ENCODE data around the gene OPHN1. TPM values are rescaled to one million over a fixed set of nuclear protein-coding genes. Genes with fewer than 3 reads are reported as not detected.

The OPHN1 gene
- total RNA-seq, 4 donors from 2014 or later, result 3.9 to 20.6 (median 6.7) TPM

DNA sequence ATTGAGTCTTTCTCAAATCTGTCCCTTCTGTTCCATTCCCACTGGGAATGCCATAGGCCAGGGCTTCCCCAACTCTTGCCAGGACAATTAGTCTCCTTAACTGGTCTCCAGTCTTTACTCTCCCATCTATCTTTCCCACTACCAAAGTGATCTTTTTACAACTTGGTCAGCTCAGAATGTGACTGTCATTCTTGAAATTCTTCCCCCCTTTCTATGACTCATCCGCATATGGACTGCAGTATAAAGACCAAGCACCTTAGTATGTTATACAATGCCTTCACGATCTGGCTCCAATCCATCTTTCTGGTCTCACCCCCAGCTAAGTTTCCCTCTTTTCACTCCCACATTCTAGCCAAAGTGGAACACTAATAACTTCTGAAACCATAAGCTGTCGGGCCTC lies 383.8 kb downstream of the OPHN1 start:
- Histone ChIP-seq H3K9me3 (no peaks in the 10 kb centered on the region), H3K4me1 (no peaks in the 10 kb centered on the region), H3K27me3 (no peaks in the 10 kb centered on the region), H3K27ac (no peak overlapping the region), H3K36me3 (no peaks in the 10 kb centered on the region), H3K4me3 (no peak overlapping the region)
- no peak for TF ChIP-seq POLR2A (IDR thresholded peaks at IDR 0.05)
- TF ChIP-seq, protein P1, sequence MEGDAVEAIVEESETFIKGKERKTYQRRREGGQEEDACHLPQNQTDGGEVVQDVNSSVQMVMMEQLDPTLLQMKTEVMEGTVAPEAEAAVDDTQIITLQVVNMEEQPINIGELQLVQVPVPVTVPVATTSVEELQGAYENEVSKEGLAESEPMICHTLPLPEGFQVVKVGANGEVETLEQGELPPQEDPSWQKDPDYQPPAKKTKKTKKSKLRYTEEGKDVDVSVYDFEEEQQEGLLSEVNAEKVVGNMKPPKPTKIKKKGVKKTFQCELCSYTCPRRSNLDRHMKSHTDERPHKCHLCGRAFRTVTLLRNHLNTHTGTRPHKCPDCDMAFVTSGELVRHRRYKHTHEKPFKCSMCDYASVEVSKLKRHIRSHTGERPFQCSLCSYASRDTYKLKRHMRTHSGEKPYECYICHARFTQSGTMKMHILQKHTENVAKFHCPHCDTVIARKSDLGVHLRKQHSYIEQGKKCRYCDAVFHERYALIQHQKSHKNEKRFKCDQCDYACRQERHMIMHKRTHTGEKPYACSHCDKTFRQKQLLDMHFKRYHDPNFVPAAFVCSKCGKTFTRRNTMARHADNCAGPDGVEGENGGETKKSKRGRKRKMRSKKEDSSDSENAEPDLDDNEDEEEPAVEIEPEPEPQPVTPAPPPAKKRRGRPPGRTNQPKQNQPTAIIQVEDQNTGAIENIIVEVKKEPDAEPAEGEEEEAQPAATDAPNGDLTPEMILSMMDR (IDR thresholded peaks at IDR 0.05), result no peak
- DNase-seq, result no peak

DNA sequence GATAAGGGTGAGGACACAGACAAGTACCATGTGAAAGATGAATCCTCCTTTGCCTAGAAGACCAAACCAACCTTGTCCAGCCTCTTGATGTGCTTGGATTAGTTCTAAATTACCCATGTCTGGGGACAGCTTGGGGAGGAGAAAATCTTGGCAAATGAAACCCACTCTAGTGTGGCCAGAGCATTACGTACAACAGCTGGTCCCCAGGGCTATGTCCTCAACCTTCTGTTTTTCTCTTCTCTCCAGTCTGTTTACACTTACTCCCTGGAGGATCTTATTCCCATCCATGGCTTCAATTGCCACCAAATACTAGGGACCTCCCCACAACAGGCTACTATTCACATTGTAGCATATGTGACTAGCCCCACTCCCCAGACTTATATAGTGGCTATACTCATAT lies 384.5 kb downstream of the OPHN1 start:
- Histone ChIP-seq H3K27ac (no peak overlapping the region), H3K27me3 (no peaks in the 10 kb centered on the region), H3K4me1 (no peaks in the 10 kb centered on the region), H3K4me3 (no peak overlapping the region), H3K36me3 (no peaks in the 10 kb centered on the region), H3K9me3 (no peaks in the 10 kb centered on the region)
- DNase-seq, result no peak
- TF ChIP-seq, protein P1 (IDR thresholded peaks at IDR 0.05), result no peak
- TF ChIP-seq POLR2A (IDR thresholded peaks at IDR 0.05), result no peak

DNA sequence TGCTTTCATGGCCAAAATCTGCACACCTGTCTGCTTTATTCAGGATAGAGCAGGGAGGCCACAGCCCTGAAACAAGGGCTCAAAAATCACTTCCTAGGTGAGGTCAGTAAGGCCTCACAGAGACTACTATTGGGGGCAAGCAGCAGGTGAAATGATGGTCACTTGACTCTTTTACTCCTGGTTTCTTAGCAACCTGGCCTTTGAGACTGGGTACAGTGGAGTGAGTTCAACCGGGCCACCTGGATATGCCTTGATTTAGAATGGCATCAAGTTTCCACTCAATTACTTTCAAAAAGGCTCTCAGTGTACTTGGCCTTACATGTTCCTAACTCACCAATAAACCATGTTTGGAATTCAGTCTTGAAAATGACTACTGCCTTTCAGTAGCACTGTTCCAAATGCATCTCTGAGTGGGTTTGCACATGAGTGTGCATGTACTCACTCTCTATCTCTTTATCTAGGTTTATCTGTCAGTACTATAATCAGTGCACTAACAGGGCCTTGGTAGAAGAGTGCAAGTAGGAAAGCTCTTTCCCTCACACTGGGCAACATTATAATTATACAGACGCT lies 388.2 kb downstream of the OPHN1 start:
- no peak for DNase-seq
- TF ChIP-seq, protein P1 (IDR thresholded peaks at IDR 0.05), result no peak
- no peak for TF ChIP-seq POLR2A (IDR thresholded peaks at IDR 0.05)

DNA sequence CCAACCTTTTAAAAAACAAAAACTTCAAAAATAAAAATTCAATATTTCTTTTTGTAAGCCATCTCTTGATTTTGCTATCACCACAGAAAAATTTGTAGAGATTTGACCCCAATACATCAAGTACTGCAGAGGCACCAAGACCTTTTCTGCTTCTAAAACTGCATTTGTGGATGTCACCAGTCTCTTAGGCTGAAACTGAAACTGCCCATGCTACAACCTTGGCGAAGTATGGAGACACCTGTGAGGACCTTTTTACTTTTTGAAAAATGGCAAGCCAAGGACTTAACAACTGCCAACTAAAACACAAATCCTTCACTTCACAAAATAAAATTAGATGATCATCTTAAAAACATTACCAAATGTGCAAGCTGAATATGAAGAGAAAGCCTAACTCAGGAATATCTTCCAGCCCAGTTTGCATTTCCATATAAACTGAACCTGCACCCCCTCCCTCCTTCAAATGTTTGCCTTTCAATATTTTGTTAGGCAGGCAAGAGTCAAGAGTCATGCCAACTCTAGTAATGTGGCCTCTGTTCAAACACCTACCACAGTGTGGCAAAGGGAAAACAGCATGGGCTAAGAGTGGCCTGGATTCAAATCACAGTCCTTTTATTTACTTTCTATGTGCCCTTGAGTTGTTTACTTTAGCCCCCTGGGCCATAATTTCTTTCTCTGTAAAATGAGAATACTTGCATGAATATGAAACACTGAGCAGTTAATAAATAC lies 389.4 kb downstream of the OPHN1 start:
- TF ChIP-seq, protein P1 (IDR thresholded peaks at IDR 0.05), result no peak
- no peak for TF ChIP-seq POLR2A (IDR thresholded peaks at IDR 0.05)
- no peaks in the 10 kb centered on the region for H3K4me1 ChIP-seq
- H3K4me3 ChIP-seq, result no peak overlapping the region
- no peaks in the 10 kb centered on the region for H3K36me3 ChIP-seq
- H3K27ac ChIP-seq, result no peak overlapping the region
- H3K27me3 ChIP-seq, result no peaks in the 10 kb centered on the region
- no peaks in the 10 kb centered on the region for H3K9me3 ChIP-seq
- DNase-seq, result no peak

More for the DNA sequence above, 388.2 kb downstream of the OPHN1 start:
- Histone ChIP-seq H3K4me3 (no peak overlapping the region), H3K4me1 (no peaks in the 10 kb centered on the region), H3K27me3 (no peaks in the 10 kb centered on the region), H3K27ac (no peak overlapping the region), H3K36me3 (no peaks in the 10 kb centered on the region), H3K9me3 (no peaks in the 10 kb centered on the region)

DNA sequence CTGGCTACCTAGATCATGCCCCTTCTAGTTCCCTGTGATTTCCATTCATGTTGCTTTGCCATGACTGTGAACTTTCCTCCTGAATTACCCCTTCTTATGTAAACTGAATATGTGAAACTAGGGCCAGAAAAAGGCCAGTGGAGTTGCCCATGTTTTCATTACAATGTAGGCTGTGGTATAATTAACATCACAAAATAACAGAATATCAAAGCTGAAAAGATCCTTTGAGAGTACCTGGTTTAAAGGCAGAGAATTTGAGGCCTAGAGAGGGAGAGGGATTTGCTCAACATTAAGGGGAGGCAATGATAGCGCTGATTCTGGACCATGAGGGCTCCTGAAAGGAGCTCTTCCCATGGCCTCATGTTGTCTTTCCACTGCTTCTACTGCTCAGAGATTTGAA lies 392.2 kb downstream of the OPHN1 start:
- Histone ChIP-seq H3K4me3 (no peak overlapping the region), H3K9me3 (no peaks in the 10 kb centered on the region), H3K4me1 (no peaks in the 10 kb centered on the region), H3K36me3 (no peaks in the 10 kb centered on the region), H3K27me3 (no peaks in the 10 kb centered on the region), H3K27ac (no peak overlapping the region)
- no peak for DNase-seq
- no peak for TF ChIP-seq POLR2A (IDR thresholded peaks at IDR 0.05)
- TF ChIP-seq, protein P1 (IDR thresholded peaks at IDR 0.05), result no peak
